Endothelial cell of umbilical vein (primary cell): ENCODE data around the gene BRD3. TPM values are rescaled to one million over a fixed set of nuclear protein-coding genes. Genes with fewer than 3 reads are reported as not detected.

ENCODE experiments used
- BruUV-seq: library from RNA; stranded (reverse); fragments of 400-500 nt; replicated peaks from 2 replicates; lab custom pipeline; 2021; lab: Mats Ljungman, UMichigan
- CTCF ChIA-PET: fragments of 300-600, 350-600 bp; sonication (Branson Sonifier 250); formaldehyde crosslinking; loops from one replicate; lab custom pipeline; 2021; ENCODE audit warnings: antibody characterized with exemption, inconsistent platforms; lab: Charles Lee
- POLR2A ChIA-PET: fragments of 300-600, 350-600 bp; sonication (Branson Sonifier 250); formaldehyde crosslinking; loops from one replicate; lab custom pipeline; 2021; ENCODE audit warnings: antibody characterized with exemption, inconsistent platforms; lab: Charles Lee
- DNase-seq: peaks from one replicate; pipeline ENCODE4 v3.0.0-alpha.2; 2011; ENCODE audit warnings: low read depth, low spot score
- FAIRE-seq: peaks from 2 replicates; lab custom pipeline; 2011; peaks lifted over from hg19 to GRCh38; lab: Jason Lieb, UNC
- H2AFZ ChIP-seq: 2 replicates; pipeline ENCODE4 v1.6.0; 2012; ENCODE audit warnings: low read depth, low read length, control low read depth, inconsistent platforms
- H3K27ac ChIP-seq: 2 replicates; pipeline ENCODE4 v1.5.1; 2011; ENCODE audit warnings: low read depth, mild to moderate bottlenecking, control low read depth, low read length, moderate library complexity; ENCODE audit not compliant: insufficient read depth
- H3K27me3 ChIP-seq, 2 experiments: 2 replicates each; pipeline versions ENCODE4 v1.6.0 to v1.6.1; 2011; ENCODE audit warnings: low read length in 2 of 2, mixed read lengths in 1 of 2; ENCODE audit not compliant: control insufficient read depth in 2 of 2, insufficient read depth in 2 of 2
- H3K36me3 ChIP-seq, 2 experiments: 2 replicates in 1 of 2; 3 replicates in 1 of 2; pipeline ENCODE4 v1.5.1; 2011; ENCODE audit warnings: low read length in 2 of 2, mild to moderate bottlenecking in 1 of 2, moderate library complexity in 1 of 2; ENCODE audit not compliant: control insufficient read depth in 2 of 2, insufficient read depth in 2 of 2; ENCODE audit errors: extremely low read depth in 1 of 2
- H3K4me1 ChIP-seq: 3 replicates; pipeline ENCODE4 v1.5.1; 2011; ENCODE audit warnings: mild to moderate bottlenecking, low read length; ENCODE audit not compliant: control insufficient read depth, insufficient read depth; ENCODE audit errors: extremely low read depth
- H3K4me2 ChIP-seq: 2 replicates; pipeline ENCODE4 v1.6.1; 2011; ENCODE audit warnings: low read length, control low read depth, mixed read lengths; ENCODE audit not compliant: insufficient read depth
- H3K4me3 ChIP-seq, 3 experiments: fragments of 200-600 bp in 1 of 3; sonication (generic), shearing (Covaris generic) in 1 of 3; replicated peaks in 1 of 3; 2 replicates each; pipeline ENCODE4 v1.5.1; 2011 to 2016; ENCODE audit warnings: control low read depth in 3 of 3, low read length in 3 of 3, mild to moderate bottlenecking in 2 of 3, inconsistent platforms in 1 of 3, low read depth in 1 of 3, moderate library complexity in 1 of 3; ENCODE audit not compliant: insufficient read depth in 1 of 3
- H3K79me2 ChIP-seq: 2 replicates; pipeline ENCODE4 v1.6.0; 2012; ENCODE audit warnings: low read length, inconsistent platforms; ENCODE audit not compliant: control insufficient read depth, insufficient read depth
- H3K9ac ChIP-seq: replicated peaks from 2 replicates; pipeline ENCODE3; 2011; ENCODE audit warnings: low read length, control low read depth; ENCODE audit not compliant: insufficient read depth; ENCODE audit errors: extremely low read depth
- H3K9me1 ChIP-seq: replicated peaks from 3 replicates; pipeline ENCODE4 v1.6.0; 2011; ENCODE audit warnings: mild to moderate bottlenecking, low read length; ENCODE audit not compliant: control insufficient read depth, insufficient read depth; ENCODE audit errors: extremely low read depth
- H3K9me3 ChIP-seq: replicated peaks from 2 replicates; pipeline ENCODE4 v1.5.1; 2012; ENCODE audit warnings: low read length, inconsistent platforms; ENCODE audit not compliant: control insufficient read depth, insufficient read depth
- H4K20me1 ChIP-seq: replicated peaks from 2 replicates; pipeline ENCODE3; 2011; ENCODE audit warnings: mild to moderate bottlenecking, low read length; ENCODE audit not compliant: control insufficient read depth, insufficient read depth; ENCODE audit errors: extremely low read depth
- CTCF ChIP-seq, 2 donors: IDR thresholded peaks; 1 replicate in 1 of 2; 2 replicates in 1 of 2; pipeline ENCODE4 v1.5.1; 2011; ENCODE audit warnings: low read length in 2 of 2, mild to moderate bottlenecking in 2 of 2, moderate library complexity in 2 of 2, control low read depth in 1 of 2, inconsistent platforms in 1 of 2, low read depth in 1 of 2; ENCODE audit not compliant: insufficient read depth in 1 of 2; ENCODE audit errors: extremely low read depth in 1 of 2
- EZH2 ChIP-seq: IDR thresholded peaks from 2 replicates; pipeline ENCODE4 v1.6.1; 2012; ENCODE audit warnings: borderline replicate concordance, low read depth, mild to moderate bottlenecking, moderate library complexity, low read length, inconsistent platforms; ENCODE audit not compliant: severe bottlenecking
- FOS ChIP-seq: IDR thresholded peaks from 2 replicates; pipeline ENCODE4 v1.6.1; 2011; ENCODE audit warnings: mild to moderate bottlenecking, low read length, moderate library complexity, borderline replicate concordance; ENCODE audit not compliant: insufficient read depth
- GATA2 ChIP-seq: IDR thresholded peaks from 2 replicates; pipeline ENCODE4 v1.7.0; 2011; ENCODE audit warnings: low read depth, mild to moderate bottlenecking, moderate library complexity, mixed read lengths, low read length; ENCODE audit not compliant: insufficient read length, insufficient read depth
- JUN ChIP-seq: IDR thresholded peaks from 2 replicates; pipeline ENCODE4 v1.6.1; 2011; ENCODE audit warnings: borderline replicate concordance, low read depth; ENCODE audit not compliant: insufficient read length, insufficient read depth
- MYC ChIP-seq: IDR thresholded peaks from one replicate; pipeline ENCODE4 v1.6.1; 2011; ENCODE audit warnings: mild to moderate bottlenecking, low read depth, low read length
- POLR2A ChIP-seq: IDR thresholded peaks from 2 replicates; pipeline ENCODE4 v1.6.1; 2012; ENCODE audit warnings: low read depth, mild to moderate bottlenecking, control low read depth, low read length
- POLR2AphosphoS5 ChIP-seq: IDR thresholded peaks from 2 replicates; pipeline ENCODE4 v1.6.1; 2012; ENCODE audit warnings: low read depth, mild to moderate bottlenecking, control low read depth, low read length, moderate library complexity; ENCODE audit not compliant: insufficient read depth
- dilution Hi-C: fragments of 300-500 bp; cut with MboI; formaldehyde crosslinking; loops from one replicate; pipeline ENCODE4 v1.15.0; 2019; ENCODE audit warnings: low sequenced_read_pairs; ENCODE audit not compliant: extremely low pct_ligation_motif_present
- intact Hi-C: fragments of 100-400 bp; cut with micrococcal nuclease; formaldehyde crosslinking; loops from one replicate; pipeline ENCODE4 v1.10.0; 2022
- polyA plus RNA-seq, 4 experiments: library from polyadenylated mRNA; depleted of rRNA in 3 of 4; stranded (reverse) in 3 of 4; unstranded in 1 of 4; fragments of >200 nt; gene quantifications; 2 replicates each; pipeline versions ENCODE4 v1.2.1 to v1.2.3, GENCODE V29; 2011 to 2012; ENCODE audit warnings: missing spikeins in 1 of 4
- total RNA-seq: library from RNA; stranded (reverse); gene quantifications from 2 replicates; pipeline ENCODE4 v1.2.3, GENCODE V29; 2021
- TF ChIP-seq, protein P1 (sequence below): IDR thresholded peaks from 2 replicates; pipeline ENCODE4 v1.6.1; 2011; ENCODE audit not compliant: insufficient read depth, insufficient read length

BRD3 gene
- total and polyA plus RNA-seq, 2 donors (not counting 3 experiments of a cell fraction or from before 2014, with no cell fraction given), result 10.5 to 47.1 TPM

DNA sequence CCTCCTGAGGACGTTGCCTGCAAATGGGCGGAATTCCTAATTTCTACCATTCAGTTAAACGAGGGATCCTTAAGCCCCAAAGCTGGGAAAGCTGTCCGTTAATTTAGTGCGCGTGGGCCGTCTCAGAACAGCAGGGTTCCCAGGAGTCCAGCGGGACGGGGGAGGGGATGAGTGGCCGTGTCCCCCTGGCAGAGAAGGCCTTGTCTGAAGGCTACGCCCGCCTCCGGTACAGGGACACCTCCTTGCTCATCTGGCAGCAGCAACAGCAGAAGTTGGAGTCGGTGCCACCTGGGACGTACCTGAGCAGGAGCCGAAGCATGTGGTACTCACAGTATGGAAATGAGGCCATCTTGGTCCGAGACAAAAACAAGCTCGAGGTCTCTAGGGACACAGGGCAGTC, 41.2 kb downstream of the BRD3 start:
- ChIA-PET POLR2A (no interaction called here), CTCF (interaction anchor here (0.9 to 4.0 kb wide), 4 partner anchors 25 to 244 kb away, joined by 3 to 24 read pairs (median 10); no protein-coding TSS in a partner anchor)
- H2AFZ ChIP-seq, result no peak overlapping the region
- H3K4me3 ChIP-seq, result no peak overlapping the region
- peaks cover 5% of the 10 kb centered on the region for H3K4me1 ChIP-seq
- no peak overlapping the region for H3K27ac ChIP-seq
- H3K9ac ChIP-seq, result no peak overlapping the region
- H4K20me1 ChIP-seq, result no peaks in the 10 kb centered on the region
- intact Hi-C loops, result no loop called here
- no peak for FAIRE-seq
- no peaks in the 10 kb centered on the region for H3K9me1 ChIP-seq
- TF ChIP-seq POLR2AphosphoS5 (no peak), MYC (no peak), GATA2 (no peak), POLR2A (no peak), CTCF (IDR thresholded peaks at IDR 0.05; ENCODE audit: extremely low read depth in 1 of 2, insufficient read depth in 1 of 2, low read depth in 1 of 2, low read length in 2 of 2) (no peak), EZH2 (no peak), JUN (no peak), FOS (no peak)
- TF ChIP-seq, protein P1, sequence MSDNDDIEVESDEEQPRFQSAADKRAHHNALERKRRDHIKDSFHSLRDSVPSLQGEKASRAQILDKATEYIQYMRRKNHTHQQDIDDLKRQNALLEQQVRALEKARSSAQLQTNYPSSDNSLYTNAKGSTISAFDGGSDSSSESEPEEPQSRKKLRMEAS, result no peak
- dilution Hi-C loops, result no loop called here
- no peak for DNase-seq
- H3K79me2 ChIP-seq, result no peaks in the 10 kb centered on the region
- BruUV-seq, result TSS peak; percentile 11
- no peaks in the 10 kb centered on the region for H3K27me3 ChIP-seq
- no peaks in the 10 kb centered on the region for H3K9me3 ChIP-seq
- peaks cover under 1 to 2% of the 10 kb centered on the region in 2 experiments for H3K36me3 ChIP-seq
- no peak overlapping the region for H3K4me2 ChIP-seq
